AG04449 (cell line): Measurements from ENCODE around the gene FHIT.

ENCODE experiments used
- CTCF ChIA-PET: fragments of 350-600 bp; formaldehyde crosslinking; extraction: SDS; loops from one replicate; lab custom pipeline; 2021; ENCODE audit warnings: antibody characterized with exemption; lab: Yijun Ruan, JAX
- POLR2A ChIA-PET: fragments of 400-600, 350-600 bp; formaldehyde crosslinking; extraction: SDS; loops from one replicate; lab custom pipeline; 2020; ENCODE audit warnings: antibody characterized with exemption, inconsistent platforms; lab: Yijun Ruan, JAX
- DNase-seq: peaks from one replicate; pipeline ENCODE4 v3.0.0-alpha.2; 2010; ENCODE audit warnings: low read depth, low spot score
- H3K4me3 ChIP-seq: 2 replicates; pipeline ENCODE4 v1.5.1; 2011; ENCODE audit warnings: low read depth, mild to moderate bottlenecking, control low read depth, low read length
- CTCF ChIP-seq: IDR thresholded peaks from one replicate; pipeline ENCODE4 v1.5.1; 2011; ENCODE audit warnings: mild to moderate bottlenecking, moderate library complexity, low read length, control low read depth, inconsistent platforms; ENCODE audit not compliant: insufficient read depth; ENCODE audit errors: missing control alignments

The FHIT gene

GRCh38 chr3:60536420-60536819 is 714.8 kb downstream of the FHIT start:
- no peak for DNase-seq
- no peak overlapping the region for H3K4me3 ChIP-seq
- TF ChIP-seq CTCF = no peak
- ChIA-PET CTCF (no interaction called here), POLR2A (no interaction called here)

- CTCF ChIA-PET = no interaction called here
- POLR2A ChIA-PET = no interaction called here
- TF ChIP-seq CTCF = no peak
- no peak for DNase-seq
- no peak overlapping the region for H3K4me3 ChIP-seq
Measured at GRCh38 chr3:60531759-60532158, 719.5 kb downstream of the FHIT start.

- no peak for TF ChIP-seq CTCF
- POLR2A ChIA-PET = no interaction called here
- H3K4me3 ChIP-seq = no peak overlapping the region
- DNase-seq = no peak
- CTCF ChIA-PET = no interaction called here
Measured at GRCh38 chr3:60528651-60529050, 722.6 kb downstream of the FHIT start.

- CTCF ChIA-PET = no interaction called here
- TF ChIP-seq CTCF = no peak
- POLR2A ChIA-PET = no interaction called here
- DNase-seq = no peak
- H3K4me3 ChIP-seq = no peak overlapping the region
Measured at GRCh38 chr3:60523536-60523935, 727.7 kb downstream of the FHIT start.

- ChIA-PET CTCF (no interaction called here), POLR2A (no interaction called here)
- TF ChIP-seq CTCF = no peak
- no peak overlapping the region for H3K4me3 ChIP-seq
- no peak for DNase-seq
Measured at GRCh38 chr3:60517134-60517533, 734.1 kb downstream of the FHIT start.

- POLR2A ChIA-PET = no interaction called here
- CTCF ChIA-PET = no interaction called here
Measured at GRCh38 chr3:60514866-60515265, 736.4 kb downstream of the FHIT start.

More at GRCh38 chr3:60514866-60515265, 736.4 kb downstream of the FHIT start:
- H3K4me3 ChIP-seq = no peak overlapping the region
- DNase-seq = no peak
- no peak for TF ChIP-seq CTCF
